Brain microvascular endothelial cell (primary cell): ENCODE measurements around the gene STEAP2.
A peak's percentile ranks its signal among the peaks of the same experiment; 100 is the strongest.

Source experiments
- DNase-seq: peaks from one replicate; pipeline ENCODE4 v3.0.0-alpha.2; 2020
- H3K27ac ChIP-seq: fragments of 250-450 bp; sonication (Bioruptor Pico); 2 replicates; pipeline ENCODE4 v1.5.1; 2020; ENCODE audit warnings: mild to moderate bottlenecking, moderate library complexity
- H3K27me3 ChIP-seq: fragments of 250-450 bp; sonication (Bioruptor Pico); replicated peaks from 2 replicates; pipeline ENCODE4 v1.5.1; 2020; ENCODE audit warnings: mild to moderate bottlenecking
- H3K36me3 ChIP-seq: fragments of 250-450 bp; sonication (Bioruptor Pico); replicated peaks from 2 replicates; pipeline ENCODE4 v1.5.1; 2020; ENCODE audit warnings: mild to moderate bottlenecking
- H3K4me3 ChIP-seq: 2 replicates; pipeline ENCODE4 v1.5.1; 2011; ENCODE audit warnings: low read depth, mild to moderate bottlenecking, control low read depth, low read length, moderate library complexity
- CTCF ChIP-seq: IDR thresholded peaks from 2 replicates; pipeline ENCODE4 v1.5.1; 2011; ENCODE audit warnings: low read depth, mild to moderate bottlenecking, moderate library complexity, low read length, control low read depth, inconsistent platforms; ENCODE audit errors: missing control alignments
- in situ Hi-C: cut with HindIII; loops from 2 replicates; pipeline ENCODE4 v1.10.0; 2017; ENCODE audit warnings: low sequenced_read_pairs, low pct_ligation_motif_present

Gene STEAP2

GRCh38 chr7:90256778-90257177 is 45.2 kb downstream of the STEAP2 start:
- H3K36me3 ChIP-seq: no peaks in the 10 kb centered on the region
- no peak for TF ChIP-seq CTCF
- DNase-seq: no peak
- H3K27ac ChIP-seq: no peak overlapping the region
- H3K27me3 ChIP-seq: no peaks in the 10 kb centered on the region
- H3K4me3 ChIP-seq: no peak overlapping the region
- in situ Hi-C loops: no loop called here

GRCh38 chr7:90261441-90261840 is 49.9 kb downstream of the STEAP2 start:
- H3K27me3 ChIP-seq: no peaks in the 10 kb centered on the region
- in situ Hi-C loops: no loop called here
- no peak for DNase-seq
- no peaks in the 10 kb centered on the region for H3K36me3 ChIP-seq
- H3K4me3 ChIP-seq: no peak overlapping the region
- no peak for TF ChIP-seq CTCF
- H3K27ac ChIP-seq: no peak overlapping the region

GRCh38 chr7:90262438-90262837 is 50.9 kb downstream of the STEAP2 start:
- DNase-seq: no peak
- Histone ChIP-seq H3K27ac (no peak overlapping the region), H3K36me3 (no peaks in the 10 kb centered on the region), H3K27me3 (no peaks in the 10 kb centered on the region), H3K4me3 (no peak overlapping the region)
- TF ChIP-seq CTCF: peak; percentile 20
- in situ Hi-C loops: no loop called here

- in situ Hi-C loops: no loop called here
- no peak for TF ChIP-seq CTCF
- Histone ChIP-seq H3K36me3 (no peaks in the 10 kb centered on the region), H3K27ac (no peak overlapping the region), H3K4me3 (no peak overlapping the region), H3K27me3 (no peaks in the 10 kb centered on the region)
- peak; percentile 41 for DNase-seq
Observed at GRCh38 chr7:90266808-90267207, 55.3 kb downstream of the STEAP2 start.

- in situ Hi-C loops: no loop called here
- no peak overlapping the region for H3K27ac ChIP-seq
- no peak overlapping the region for H3K4me3 ChIP-seq
- no peaks in the 10 kb centered on the region for H3K36me3 ChIP-seq
- DNase-seq: no peak
- H3K27me3 ChIP-seq: no peaks in the 10 kb centered on the region
- TF ChIP-seq CTCF: no peak
Observed at GRCh38 chr7:90267263-90267858, 55.8 kb downstream of the STEAP2 start.

GRCh38 chr7:90269163-90269562 is 57.6 kb downstream of the STEAP2 start:
- in situ Hi-C loops: no loop called here
- Histone ChIP-seq H3K36me3 (no peaks in the 10 kb centered on the region), H3K4me3 (no peak overlapping the region), H3K27me3 (no peaks in the 10 kb centered on the region), H3K27ac (no peak overlapping the region)
- DNase-seq: no peak
- no peak for TF ChIP-seq CTCF
